ENCODE results near the gene CHMP1A.

DNA sequence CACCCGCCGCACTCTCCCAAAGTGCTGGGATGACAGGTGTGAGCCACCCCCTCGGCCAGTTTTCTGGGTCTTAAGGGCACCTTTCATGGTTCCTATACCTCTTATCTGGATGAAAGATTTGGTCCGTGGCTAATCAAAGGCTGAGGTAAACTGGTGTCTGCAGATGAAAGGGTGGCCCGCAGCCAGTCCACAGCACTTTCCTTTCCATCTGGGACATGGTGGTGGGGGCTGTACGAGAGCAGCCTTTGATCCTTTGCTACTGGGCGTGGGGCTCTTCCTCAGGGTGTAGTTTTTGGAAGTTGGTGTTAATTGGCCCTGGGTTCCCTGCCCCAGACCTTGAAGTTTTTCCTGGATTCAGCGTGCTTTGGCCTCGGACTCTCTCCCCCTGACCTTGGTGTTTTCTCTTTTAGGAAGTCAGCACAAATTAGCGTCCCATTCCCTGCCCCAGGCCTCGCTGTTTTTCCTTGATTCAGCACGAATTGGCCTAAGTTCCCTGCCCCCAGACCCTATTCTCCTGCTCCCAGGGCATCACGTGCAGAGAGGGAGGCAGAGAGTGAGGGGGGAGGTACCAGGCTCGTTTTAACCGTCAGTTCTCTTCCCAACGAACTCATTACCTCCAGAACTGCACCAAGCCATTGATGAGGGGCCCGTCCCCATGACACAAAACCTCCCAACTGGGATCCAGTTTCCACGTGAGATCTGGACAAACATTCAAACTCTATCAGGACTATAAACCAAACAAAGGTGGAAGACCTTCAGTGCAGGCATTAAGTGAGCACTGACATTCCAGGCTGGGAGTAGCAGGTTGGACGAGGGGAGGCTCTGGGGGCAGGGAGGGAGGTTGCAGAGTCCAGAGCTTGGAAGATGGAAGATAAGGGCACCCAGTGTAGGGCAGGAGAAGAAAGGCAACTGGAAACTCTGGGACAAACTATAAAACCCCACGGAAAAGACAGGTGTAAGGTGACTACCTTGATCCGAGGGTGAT lies 32.4 kb downstream of the CHMP1A start:
- TF ChIP-seq EZH2 (IDR thresholded peaks at IDR 0.05) (no peak), POLR2AphosphoS5 (IDR thresholded peaks at IDR 0.05; ENCODE audit: borderline replicate concordance, low read depth, low read length) (no peak)

Data from SK-N-MC (cell line).